GM13976 (cell line): ENCODE results near the gene PRRC2A.

Experiments
- DNase-seq: peaks from one replicate; pipeline ENCODE4 v3.0.0; 2012; ENCODE audit warnings: low spot score
- in situ Hi-C: fragments of 300-500 bp; cut with MboI; formaldehyde crosslinking; loops from one replicate; pipeline ENCODE4 v1.12.0; 2022; ENCODE audit warnings: low sequenced_read_pairs, mixed read lengths, inconsistent platforms; ENCODE audit not compliant: unreplicated experiment
- TF ChIP-seq, protein P1 (sequence below): IDR thresholded peaks from 2 replicates; pipeline ENCODE4 v1.5.1; 2012; ENCODE audit warnings: borderline replicate concordance, mild to moderate bottlenecking; ENCODE audit not compliant: insufficient read depth; ENCODE audit errors: extremely low read depth, missing control alignments, control extremely low read depth

The PRRC2A gene

DNA sequence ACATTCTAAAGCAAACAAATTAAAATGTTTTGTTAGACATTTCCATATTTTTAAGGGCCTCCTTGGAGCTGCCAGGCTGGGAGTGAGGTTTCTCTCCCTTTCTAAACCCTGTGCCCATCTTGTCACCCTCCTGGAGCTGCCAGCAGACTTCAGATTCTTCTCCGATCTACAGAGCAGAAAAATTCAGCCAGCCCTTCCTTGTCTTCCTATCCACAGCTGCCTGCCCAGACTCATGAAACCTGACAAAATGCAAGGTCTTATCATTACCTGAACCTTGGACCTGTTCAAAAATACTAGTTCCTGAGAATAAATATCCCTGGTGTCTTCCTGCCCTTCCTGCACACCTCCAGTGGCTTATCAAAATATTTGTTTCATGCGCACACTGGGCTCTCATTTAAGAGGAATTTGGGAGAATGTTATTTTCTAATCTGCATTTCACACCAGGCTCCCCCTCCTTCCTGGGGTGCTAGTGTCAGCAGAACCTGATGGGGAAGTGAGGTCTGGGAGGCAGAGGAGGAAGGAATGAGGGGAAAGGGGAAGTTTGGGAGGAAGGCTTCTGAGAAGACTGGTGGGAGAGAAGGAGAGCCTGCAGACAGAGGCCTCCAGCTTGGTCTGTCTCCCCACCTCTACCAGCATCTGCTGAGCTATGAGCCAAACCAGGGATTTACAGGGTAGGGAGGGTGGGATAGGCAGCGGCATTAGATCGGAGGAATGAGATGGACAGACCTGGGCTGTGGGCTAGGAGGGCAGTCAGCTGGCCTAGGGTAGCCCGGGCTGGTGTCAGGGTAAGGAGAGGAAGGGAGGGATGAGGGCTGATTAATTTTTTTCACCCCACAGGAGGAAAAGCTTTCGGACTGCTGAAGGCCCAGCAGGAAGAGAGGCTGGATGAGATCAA is 5.6 kb upstream of the PRRC2A start, which contains the start of gene AIF1:
AIF1 (plus strand) TSS at position 551 of the 895 bp plus-strand sequence; CDS start at position 647, 96 bp downstream.
- TF ChIP-seq, protein P1, sequence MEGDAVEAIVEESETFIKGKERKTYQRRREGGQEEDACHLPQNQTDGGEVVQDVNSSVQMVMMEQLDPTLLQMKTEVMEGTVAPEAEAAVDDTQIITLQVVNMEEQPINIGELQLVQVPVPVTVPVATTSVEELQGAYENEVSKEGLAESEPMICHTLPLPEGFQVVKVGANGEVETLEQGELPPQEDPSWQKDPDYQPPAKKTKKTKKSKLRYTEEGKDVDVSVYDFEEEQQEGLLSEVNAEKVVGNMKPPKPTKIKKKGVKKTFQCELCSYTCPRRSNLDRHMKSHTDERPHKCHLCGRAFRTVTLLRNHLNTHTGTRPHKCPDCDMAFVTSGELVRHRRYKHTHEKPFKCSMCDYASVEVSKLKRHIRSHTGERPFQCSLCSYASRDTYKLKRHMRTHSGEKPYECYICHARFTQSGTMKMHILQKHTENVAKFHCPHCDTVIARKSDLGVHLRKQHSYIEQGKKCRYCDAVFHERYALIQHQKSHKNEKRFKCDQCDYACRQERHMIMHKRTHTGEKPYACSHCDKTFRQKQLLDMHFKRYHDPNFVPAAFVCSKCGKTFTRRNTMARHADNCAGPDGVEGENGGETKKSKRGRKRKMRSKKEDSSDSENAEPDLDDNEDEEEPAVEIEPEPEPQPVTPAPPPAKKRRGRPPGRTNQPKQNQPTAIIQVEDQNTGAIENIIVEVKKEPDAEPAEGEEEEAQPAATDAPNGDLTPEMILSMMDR = no peak
- DNase-seq = no peak
- in situ Hi-C loops = no loop called here

DNA sequence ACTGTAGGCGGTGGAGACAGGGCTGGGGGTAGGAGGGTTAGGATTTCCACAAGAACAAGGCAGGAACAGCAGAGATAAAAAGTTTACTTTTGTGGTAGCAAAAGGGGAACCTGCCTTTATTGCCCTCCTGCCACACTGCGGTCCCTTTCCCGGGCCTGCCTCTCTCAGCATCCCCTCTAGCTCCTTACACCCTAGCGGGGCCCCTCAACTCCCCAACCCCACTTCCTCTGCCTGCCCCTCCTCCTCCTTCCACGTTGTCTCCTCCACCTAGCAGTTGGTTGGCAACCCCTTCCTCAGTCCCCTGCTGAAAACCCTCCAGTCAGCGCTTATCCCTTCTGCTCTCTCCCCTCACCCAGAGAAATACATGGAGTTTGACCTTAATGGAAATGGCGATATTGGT is 4.8 kb upstream of the PRRC2A start:
- TF ChIP-seq, protein P1 = no peak
- in situ Hi-C loops = no loop called here
- DNase-seq = no peak

DNA sequence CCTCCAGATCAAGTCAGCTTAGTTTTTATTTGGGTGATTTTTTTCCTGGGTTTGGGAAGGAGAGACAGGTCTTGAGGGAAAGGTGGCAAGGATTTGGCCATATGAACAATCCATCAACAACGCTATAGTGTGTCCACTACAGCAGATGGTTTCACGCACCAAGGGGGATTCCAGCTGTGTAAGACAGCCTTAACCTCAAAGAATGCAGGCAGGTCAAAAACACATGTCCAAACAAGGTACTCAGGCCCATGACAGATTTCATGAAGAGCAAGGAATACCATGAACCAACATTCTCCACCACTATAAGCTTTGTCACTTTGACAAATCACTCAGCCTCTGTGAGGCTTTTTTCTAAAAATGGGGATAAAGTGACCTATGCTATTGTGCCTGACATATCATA is 3.5 kb upstream of the PRRC2A start:
- TF ChIP-seq, protein P1 = no peak
- DNase-seq = no peak
- in situ Hi-C loops = no loop called here

DNA sequence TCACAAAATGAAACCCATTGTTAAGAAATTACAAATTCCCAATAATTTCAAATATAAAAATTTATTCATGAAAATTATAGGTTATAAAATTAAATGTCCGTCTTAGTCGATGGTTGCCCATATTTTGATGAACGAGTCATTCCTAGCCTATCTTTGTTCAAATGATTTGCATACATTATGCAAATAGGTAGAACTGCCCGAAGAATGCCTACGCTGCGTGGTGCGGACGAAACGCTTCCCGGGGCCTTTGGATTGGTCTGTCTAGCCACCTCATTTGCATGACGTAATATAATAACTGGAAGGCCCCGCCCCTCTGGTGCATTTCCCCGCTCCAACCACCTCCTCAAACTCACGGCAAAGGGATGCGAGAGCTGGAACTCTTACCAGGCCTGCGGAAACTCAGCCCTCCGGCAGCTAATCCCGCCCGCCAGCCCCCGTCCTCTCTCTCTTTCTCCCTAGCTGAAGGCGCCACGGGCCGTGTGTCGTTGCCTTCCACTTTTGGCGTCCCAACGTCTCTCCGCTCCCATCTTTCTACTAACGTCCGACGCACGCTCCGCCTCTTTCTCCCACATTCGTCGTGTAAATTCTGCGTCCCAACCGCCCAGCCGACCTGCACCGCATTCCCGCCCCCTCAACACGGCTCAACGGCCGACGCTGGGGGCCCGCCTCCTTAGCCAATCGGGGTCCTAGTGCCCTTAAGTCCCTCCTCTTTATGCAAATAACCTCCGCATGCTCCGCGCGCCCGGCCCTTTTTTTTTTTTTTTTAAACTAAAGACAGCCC is 520 bp upstream of the PRRC2A start:
- TF ChIP-seq, protein P1 = no peak
- DNase-seq = peak; percentile 89
- in situ Hi-C loops = no loop called here

DNA sequence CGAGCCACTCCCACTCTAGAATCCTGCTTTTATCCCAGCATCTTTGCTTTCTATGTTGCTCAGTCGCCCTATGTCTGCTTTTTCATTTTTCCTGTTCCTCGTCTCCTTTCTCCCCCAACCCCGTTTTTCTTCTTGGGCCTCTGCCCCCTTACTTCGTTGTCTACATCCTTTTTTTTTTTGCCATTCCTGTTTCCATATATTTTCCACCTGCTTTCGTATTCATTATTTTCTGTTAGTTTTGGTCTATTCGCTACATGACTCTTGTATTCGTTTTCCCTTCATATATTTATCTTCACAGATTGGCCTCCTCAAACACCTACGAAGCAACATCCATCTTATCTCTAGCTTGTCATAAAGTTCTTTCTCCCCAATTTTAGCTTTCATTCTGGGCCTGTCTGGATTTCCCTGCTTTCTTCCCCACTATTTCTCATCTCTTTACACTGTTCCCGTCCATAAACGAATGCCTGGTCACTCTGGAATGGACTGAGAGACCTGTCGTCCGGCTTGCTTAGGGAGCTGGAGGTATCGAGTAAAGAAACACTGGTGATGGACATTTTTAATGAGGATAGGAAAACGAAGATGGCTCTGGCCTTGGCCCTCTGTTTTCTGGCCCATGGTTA is 915 bp downstream of the PRRC2A start:
- in situ Hi-C loops = no loop called here
- no peak for DNase-seq
- TF ChIP-seq, protein P1 = no peak

DNA sequence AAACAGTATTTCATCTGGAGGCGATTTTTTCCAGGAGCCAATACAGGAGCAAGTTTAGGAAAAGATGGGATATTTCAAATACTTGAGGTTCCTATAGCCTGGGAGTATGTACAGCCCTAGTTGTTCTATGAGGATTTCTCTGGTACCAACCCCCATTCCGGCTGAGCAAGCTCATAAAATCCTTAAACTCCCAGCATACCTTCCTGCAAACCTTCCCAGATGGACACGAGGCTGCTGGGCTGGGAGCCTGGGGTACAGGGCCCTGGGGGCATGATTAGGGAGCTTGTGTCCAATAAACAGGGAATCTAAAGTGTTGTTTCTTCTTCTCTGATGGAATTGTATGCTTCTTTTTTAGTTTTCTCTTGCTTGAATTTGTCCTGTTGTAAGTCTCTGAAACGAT is 1.5 kb downstream of the PRRC2A start:
- DNase-seq = no peak
- in situ Hi-C loops = no loop called here
- TF ChIP-seq, protein P1 = no peak
